Right lobe of liver (tissue), 6 donors: ENCODE data around the gene MAPRE2. TPM values are rescaled to one million over a fixed set of nuclear protein-coding genes. Genes with fewer than 3 reads are reported as not detected.

ENCODE experiments used
- ATAC-seq, 4 donors: fragments of 200-7000 bp; cut with Tn5 transposase; one replicate each; pipeline ENCODE4 v1.9.1; 2020; ENCODE audit warnings: mild to moderate bottlenecking in 4 of 4, moderate library complexity in 4 of 4
- DNase-seq, 3 donors: peaks; one replicate each; pipeline ENCODE4 v3.0.0-alpha.2; 2020
- H3K27ac ChIP-seq, 3 donors: fragments of 200-600 bp; one replicate each; pipeline ENCODE4 v1.8.0; 2022
- H3K27me3 ChIP-seq, 2 donors: fragments of 200-600 bp; one replicate each; pipeline ENCODE4 v1.8.0; 2022
- H3K36me3 ChIP-seq, 4 donors: fragments of 200-600 bp; sonication (generic) in 1 of 4; one replicate each; pipeline versions ENCODE4 v1.5.1 to v1.8.0; 2017 to 2022; ENCODE audit warnings: control low read depth in 1 of 4
- H3K4me1 ChIP-seq, 4 donors: fragments of 200-600 bp; sonication (generic) in 1 of 4; one replicate each; pipeline versions ENCODE4 v1.5.1 to v1.8.0; 2017 to 2022; ENCODE audit warnings: control low read depth in 1 of 4
- H3K4me3 ChIP-seq, 3 donors: fragments of 200-600 bp; one replicate each; pipeline ENCODE4 v1.8.0; 2022
- H3K9me3 ChIP-seq, 4 donors: fragments of 200-600 bp; sonication (generic) in 1 of 4; one replicate each; pipeline versions ENCODE4 v1.5.1 to v1.8.0; 2017 to 2022; ENCODE audit warnings: control low read depth in 1 of 4
- POLR2A ChIP-seq: fragments of 450-650 bp; IDR thresholded peaks from one replicate; pipeline ENCODE4 v1.6.1; 2017; ENCODE audit warnings: antibody characterized with exemption, mild to moderate bottlenecking
- WGBS: methylation state at CpG from one replicate; pipeline ENCODE4 v1.1.6; 2018; ENCODE audit warnings: low coverage, low lambda C conversion rate; ENCODE audit not compliant: insufficient coverage; ENCODE audit errors: missing lambda C conversion rate; 5-methylcytosine and 5-hydroxymethylcytosine counted together
- intact Hi-C, 2 donors: fragments of 100-400 bp; cut with DNase I; formaldehyde crosslinking; loops; one replicate each; pipeline versions ENCODE4 v1.11.2 to v1.14.1; 2022
- total RNA-seq, 6 experiments: library from RNA; depleted of rRNA in 2 of 6; stranded (reverse); fragments of >200 nt in 2 of 6; fragmentation: NEBNext Ultra II Directional in 3 of 6; extraction: Animal tissue kit (Norgen Biotek cat#: 25700) in 3 of 6; gene quantifications; one replicate each; pipeline versions ENCODE4 v1.1.0 to v1.2.4, GENCODE V29; 2016 to 2023
- TF ChIP-seq, protein P1 (sequence below), 4 donors: fragments of 200-600 bp in 3 of 4; fragments of 450-650 bp in 1 of 4; IDR thresholded peaks; one replicate each; pipeline versions ENCODE4 v1.5.1 to v1.8.0; 2016 to 2022; ENCODE audit warnings: antibody characterized with exemption in 4 of 4, mild to moderate bottlenecking in 2 of 4
- donor health status: DM: no; HTN: yes; CAD: no.
- donor health status: DM: no; HTN: no; CAD: no.
- donor health status: DM: no; HTN: no; CAD: no.
- donor health status: DM: no; HTN: yes; CAD: no.
- donor health status: DM: no; HTN: yes; CAD: no.

Gene MAPRE2
- total RNA-seq, 6 experiments from 2014 or later, result 17.0 to 25.9 (median 21.5) TPM

DNA sequence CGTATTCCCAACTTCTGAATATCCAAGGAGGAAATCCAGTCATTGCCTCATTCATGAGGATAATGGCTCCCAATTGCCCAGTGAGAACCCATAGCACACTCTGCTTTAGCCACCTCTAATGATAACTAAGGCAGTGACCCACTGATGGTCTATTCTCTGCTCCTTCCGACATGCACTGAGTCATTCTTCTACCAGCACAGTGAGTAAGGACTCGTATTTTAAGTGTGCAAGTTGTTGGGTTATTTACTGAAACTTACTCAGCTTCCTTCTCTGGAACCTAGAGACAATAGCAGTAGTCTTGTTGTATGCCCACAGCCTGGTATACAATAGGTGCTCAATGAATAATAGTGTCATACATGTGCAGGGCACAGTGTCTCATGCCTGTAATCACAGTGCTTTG is 118.6 kb downstream of the MAPRE2 start:
- no peaks in the 10 kb centered on the region for H3K4me1 ChIP-seq
- no peaks in the 10 kb centered on the region for H3K27me3 ChIP-seq
- no peak overlapping the region for H3K27ac ChIP-seq
- ATAC-seq (no peak), DNase-seq (no peak)
- no peak overlapping the region for H3K4me3 ChIP-seq
- H3K36me3 ChIP-seq, result no peaks in the 10 kb centered on the region
- intact Hi-C loops, result no loop called here
- no peak for TF ChIP-seq POLR2A
- TF ChIP-seq, protein P1, sequence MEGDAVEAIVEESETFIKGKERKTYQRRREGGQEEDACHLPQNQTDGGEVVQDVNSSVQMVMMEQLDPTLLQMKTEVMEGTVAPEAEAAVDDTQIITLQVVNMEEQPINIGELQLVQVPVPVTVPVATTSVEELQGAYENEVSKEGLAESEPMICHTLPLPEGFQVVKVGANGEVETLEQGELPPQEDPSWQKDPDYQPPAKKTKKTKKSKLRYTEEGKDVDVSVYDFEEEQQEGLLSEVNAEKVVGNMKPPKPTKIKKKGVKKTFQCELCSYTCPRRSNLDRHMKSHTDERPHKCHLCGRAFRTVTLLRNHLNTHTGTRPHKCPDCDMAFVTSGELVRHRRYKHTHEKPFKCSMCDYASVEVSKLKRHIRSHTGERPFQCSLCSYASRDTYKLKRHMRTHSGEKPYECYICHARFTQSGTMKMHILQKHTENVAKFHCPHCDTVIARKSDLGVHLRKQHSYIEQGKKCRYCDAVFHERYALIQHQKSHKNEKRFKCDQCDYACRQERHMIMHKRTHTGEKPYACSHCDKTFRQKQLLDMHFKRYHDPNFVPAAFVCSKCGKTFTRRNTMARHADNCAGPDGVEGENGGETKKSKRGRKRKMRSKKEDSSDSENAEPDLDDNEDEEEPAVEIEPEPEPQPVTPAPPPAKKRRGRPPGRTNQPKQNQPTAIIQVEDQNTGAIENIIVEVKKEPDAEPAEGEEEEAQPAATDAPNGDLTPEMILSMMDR (IDR thresholded peaks at IDR 0.05), result no peak
- 73% methylated on average over 3 of the region's 3 CpGs for WGBS
- H3K9me3 ChIP-seq, result no peaks in the 10 kb centered on the region

DNA sequence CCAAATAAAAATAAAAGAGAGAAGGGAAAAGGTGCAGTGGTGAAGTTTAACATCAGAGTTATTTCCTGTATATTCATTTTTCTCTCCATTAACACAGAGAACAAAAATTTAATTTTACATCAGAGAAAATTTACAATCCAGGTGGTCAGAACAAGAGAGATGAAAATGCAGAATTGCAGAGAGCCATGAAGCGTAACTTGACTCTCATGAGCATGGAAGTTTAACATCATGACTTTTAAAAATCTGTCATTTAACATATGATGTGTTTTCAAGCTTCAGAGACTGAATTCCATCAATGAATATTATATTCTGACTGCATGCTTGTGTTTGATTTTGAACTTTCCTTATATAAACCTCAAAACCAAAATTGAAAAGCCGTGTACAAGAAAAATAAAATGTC is 120.3 kb downstream of the MAPRE2 start:
- no peaks in the 10 kb centered on the region for H3K9me3 ChIP-seq
- no peaks in the 10 kb centered on the region for H3K36me3 ChIP-seq
- intact Hi-C loops, result no loop called here
- no peak for ATAC-seq
- no peak overlapping the region for H3K27ac ChIP-seq
- no peak for DNase-seq
- no peaks in the 10 kb centered on the region for H3K27me3 ChIP-seq
- no peak overlapping the region for H3K4me3 ChIP-seq
- TF ChIP-seq, protein P1 (IDR thresholded peaks at IDR 0.05), result no peak
- TF ChIP-seq POLR2A, result no peak
- no peaks in the 10 kb centered on the region for H3K4me1 ChIP-seq
- WGBS, result 86% methylated on average over 2 of the region's 2 CpGs

DNA sequence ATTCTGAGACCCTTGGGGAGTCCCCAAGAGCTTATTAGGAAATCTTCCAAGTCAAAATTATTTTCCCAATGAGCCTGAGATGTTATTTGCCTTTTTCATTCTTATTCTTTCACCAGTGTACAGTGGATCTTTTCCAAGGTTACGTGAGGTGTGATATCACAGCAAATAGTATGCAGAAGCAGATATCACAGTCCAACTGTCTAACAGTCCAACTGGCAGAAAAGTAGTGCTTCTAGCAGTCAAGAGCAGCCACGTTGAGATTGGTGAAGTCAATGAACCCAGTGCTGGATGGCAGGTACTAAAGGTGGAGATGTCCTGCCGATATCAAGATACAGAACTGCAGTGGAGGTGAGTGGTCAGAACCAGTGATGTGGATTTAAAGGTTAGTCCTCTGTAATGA is 120.7 kb downstream of the MAPRE2 start:
- Histone ChIP-seq H3K27me3 (no peaks in the 10 kb centered on the region), H3K27ac (no peak overlapping the region), H3K9me3 (no peaks in the 10 kb centered on the region), H3K4me3 (no peak overlapping the region), H3K36me3 (no peaks in the 10 kb centered on the region), H3K4me1 (no peaks in the 10 kb centered on the region)
- WGBS, result 25% methylated on average over 3 of the region's 3 CpGs
- TF ChIP-seq, protein P1 (IDR thresholded peaks at IDR 0.05), result no peak
- TF ChIP-seq POLR2A, result no peak
- ATAC-seq (peak in 3 of 4 donors; percentile 40 to 78 (median 76)), DNase-seq (no peak)
- intact Hi-C loops, result no loop called here

DNA sequence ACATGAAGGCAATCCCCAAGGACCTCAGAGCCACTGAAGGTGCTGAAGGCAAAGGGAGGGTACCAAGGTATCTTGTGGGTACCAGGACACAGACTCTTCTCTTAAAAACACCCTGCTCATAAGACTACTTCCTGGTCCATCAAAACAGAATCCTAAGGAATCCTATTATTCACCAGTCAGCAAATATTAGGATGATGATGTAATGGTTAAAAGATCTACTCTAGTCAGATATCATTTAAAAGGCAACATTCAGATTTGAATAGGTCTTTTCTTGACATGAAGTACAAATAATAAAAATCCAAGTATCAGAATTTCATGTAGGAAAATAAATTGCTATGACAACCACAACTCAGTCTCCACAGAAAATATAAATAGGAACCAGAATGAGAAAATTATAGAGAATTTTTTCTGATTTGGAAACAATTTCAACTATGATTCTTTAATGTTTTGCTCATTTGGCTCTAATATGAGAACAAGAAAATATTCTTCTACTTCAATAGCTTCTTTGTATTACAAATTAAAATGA is 121.9 kb downstream of the MAPRE2 start:
- Histone ChIP-seq H3K36me3 (no peaks in the 10 kb centered on the region), H3K27ac (no peak overlapping the region), H3K27me3 (no peaks in the 10 kb centered on the region), H3K4me1 (no peaks in the 10 kb centered on the region), H3K4me3 (no peak overlapping the region), H3K9me3 (no peaks in the 10 kb centered on the region)
- DNase-seq (no peak), ATAC-seq (peak in 1 of 4 donors; percentile 46)
- TF ChIP-seq, protein P1 (IDR thresholded peaks at IDR 0.05), result no peak
- no peak for TF ChIP-seq POLR2A
- intact Hi-C loops, result no loop called here

DNA sequence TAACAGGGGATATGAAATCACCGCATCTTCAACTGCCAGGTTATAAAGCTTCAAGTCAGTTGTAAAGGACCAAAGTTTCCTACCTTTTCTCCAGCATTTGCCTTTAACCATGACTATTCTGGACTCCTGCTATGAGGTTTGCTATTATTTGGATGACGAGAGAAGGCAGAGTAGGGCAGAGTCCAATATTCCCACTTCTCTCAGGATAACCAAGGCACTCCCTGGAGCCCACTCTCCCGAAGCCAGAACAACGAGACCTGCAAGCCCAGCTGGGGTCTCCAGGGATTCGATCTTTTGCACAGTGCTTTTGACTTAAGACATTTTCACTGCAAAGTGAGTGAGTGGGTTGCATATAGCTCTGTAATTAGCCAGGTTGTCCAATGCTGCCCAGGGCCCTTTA is 122.5 kb downstream of the MAPRE2 start:
- no peak for DNase-seq
- no peaks in the 10 kb centered on the region for H3K36me3 ChIP-seq
- TF ChIP-seq, protein P1 (IDR thresholded peaks at IDR 0.05), result no peak
- TF ChIP-seq POLR2A, result no peak
- H3K27me3 ChIP-seq, result no peaks in the 10 kb centered on the region
- no peaks in the 10 kb centered on the region for H3K9me3 ChIP-seq
- H3K27ac ChIP-seq, result no peak overlapping the region
- H3K4me1 ChIP-seq, result no peaks in the 10 kb centered on the region
- no peak overlapping the region for H3K4me3 ChIP-seq
- intact Hi-C loops, result no loop called here
- no peak for ATAC-seq
- WGBS, result 90% methylated on average over 3 of the region's 5 CpGs
